ENCODE data around the gene C1RL. TPM values are rescaled to one million over a fixed set of nuclear protein-coding genes. Genes with fewer than 3 reads are reported as not detected.

The C1RL gene
- polyA plus RNA-seq, 1 experiment: 50.5 TPM

GRCh38 chr12:7100239-7100638, 8.8 kb downstream of the C1RL start:
- Histone ChIP-seq H3K36me3 (ENCODE audit: control insufficient read depth, insufficient read depth, low read length) (peaks cover 12% of the 10 kb centered on the region), H3K27me3 (ENCODE audit: control insufficient read depth, insufficient read depth, low read length) (no peaks in the 10 kb centered on the region), H3K4me3 (ENCODE audit: low read depth, low read length) (no peak overlapping the region)
- TF ChIP-seq CTCF (IDR thresholded peaks at IDR 0.05; ENCODE audit: insufficient read depth, low read depth, low read length): no peak
- ChIA-PET CTCF (interaction anchor here (1.4 kb wide), 1 partner anchor 13 kb away, joined by 5 read pairs; no protein-coding TSS in a partner anchor), POLR2A (no interaction called here)
- DNase-seq (ENCODE audit: low read depth): no peak

GRCh38 chr12:7099290-7099996, 9.6 kb downstream of the C1RL start:
- ChIA-PET POLR2A (no interaction called here), CTCF (interaction anchor here (1.4 kb wide), 1 partner anchor 14 kb away, joined by 5 read pairs; no protein-coding TSS in a partner anchor)
- H3K36me3 ChIP-seq (ENCODE audit: control insufficient read depth, insufficient read depth, low read length): peaks cover 12% of the 10 kb centered on the region
- H3K4me3 ChIP-seq (ENCODE audit: low read depth, low read length): no peak overlapping the region
- no peak for DNase-seq (ENCODE audit: low read depth)
- TF ChIP-seq CTCF (IDR thresholded peaks at IDR 0.05; ENCODE audit: insufficient read depth, low read depth, low read length): no peak
- H3K27me3 ChIP-seq (ENCODE audit: control insufficient read depth, insufficient read depth, low read length): no peaks in the 10 kb centered on the region

GRCh38 chr12:7096979-7097378, 12.0 kb downstream of the C1RL start:
- DNase-seq (ENCODE audit: low read depth): no peak
- CTCF ChIA-PET: interaction anchor here (0.8 to 2.2 kb wide), 3 partner anchors 8 to 15 kb away, joined by 3 to 10 read pairs (median 4); no protein-coding TSS in a partner anchor

GRCh38 chr12:7096006-7096932, 12.7 kb downstream of the C1RL start:
- no peak for DNase-seq (ENCODE audit: low read depth)
- ChIA-PET POLR2A (no interaction called here), CTCF (interaction anchor here (0.8 to 4.2 kb wide), 6 partner anchors 9 to 36 kb away, joined by 3 to 39 read pairs (median 4); partner anchors contain the start of gene C1S)
- TF ChIP-seq CTCF (IDR thresholded peaks at IDR 0.05; ENCODE audit: insufficient read depth, low read depth, low read length): no peak
- Histone ChIP-seq H3K36me3 (ENCODE audit: control insufficient read depth, insufficient read depth, low read length) (peaks cover 3% of the 10 kb centered on the region), H3K4me3 (ENCODE audit: low read depth, low read length) (no peak overlapping the region), H3K27me3 (ENCODE audit: control insufficient read depth, insufficient read depth, low read length) (no peaks in the 10 kb centered on the region)

More at GRCh38 chr12:7096979-7097378, 12.0 kb downstream of the C1RL start:
- TF ChIP-seq CTCF (IDR thresholded peaks at IDR 0.05; ENCODE audit: insufficient read depth, low read depth, low read length): no peak
- POLR2A ChIA-PET: no interaction called here
- peaks cover 6% of the 10 kb centered on the region for H3K36me3 ChIP-seq (ENCODE audit: control insufficient read depth, insufficient read depth, low read length)
- no peak overlapping the region for H3K4me3 ChIP-seq (ENCODE audit: low read depth, low read length)
- no peaks in the 10 kb centered on the region for H3K27me3 ChIP-seq (ENCODE audit: control insufficient read depth, insufficient read depth, low read length)

GRCh38 chr12:7093892-7094291, 15.1 kb downstream of the C1RL start:
- POLR2A ChIA-PET: no interaction called here
- H3K36me3 ChIP-seq (ENCODE audit: control insufficient read depth, insufficient read depth, low read length): peaks cover 11% of the 10 kb centered on the region
- CTCF ChIA-PET: interaction anchor here (1.0 to 4.2 kb wide), 7 partner anchors 14 to 149 kb away, joined by 4 to 39 read pairs (median 10); partner anchors contain the start of genes C1RL and C1S
- no peaks in the 10 kb centered on the region for H3K27me3 ChIP-seq (ENCODE audit: control insufficient read depth, insufficient read depth, low read length)
- DNase-seq (ENCODE audit: low read depth): no peak
- no peak overlapping the region for H3K4me3 ChIP-seq (ENCODE audit: low read depth, low read length)
- no peak for TF ChIP-seq CTCF (IDR thresholded peaks at IDR 0.05; ENCODE audit: insufficient read depth, low read depth, low read length)

Measured in BJ (cell line).